ENCODE measurements around the gene CCL20.

The CCL20 gene

GRCh38 chr2:227864161-227864756, 50.6 kb downstream of the CCL20 start:
- H3K27me3 ChIP-seq (ENCODE audit: insufficient read depth, low read depth, severe bottlenecking) = peaks cover 27% of the 10 kb centered on the region
- no peak for TF ChIP-seq CTCF (IDR thresholded peaks at IDR 0.05; ENCODE audit: low read depth, low read length)
- H3K9me3 ChIP-seq (ENCODE audit: severe bottlenecking) = no peaks in the 10 kb centered on the region
- DNase-seq = no peak
- H3K36me3 ChIP-seq = no peaks in the 10 kb centered on the region
- no peak overlapping the region for H3K27ac ChIP-seq
- H3K4me3 ChIP-seq (ENCODE audit: low read depth, low read length) = no peak overlapping the region

- H3K27me3 ChIP-seq (ENCODE audit: insufficient read depth, low read depth, severe bottlenecking) = peaks cover 27% of the 10 kb centered on the region
- no peaks in the 10 kb centered on the region for H3K9me3 ChIP-seq (ENCODE audit: severe bottlenecking)
- no peaks in the 10 kb centered on the region for H3K36me3 ChIP-seq
- DNase-seq = no peak
- no peak overlapping the region for H3K4me3 ChIP-seq (ENCODE audit: low read depth, low read length)
- no peak overlapping the region for H3K27ac ChIP-seq
- TF ChIP-seq CTCF (IDR thresholded peaks at IDR 0.05; ENCODE audit: low read depth, low read length) = no peak
Measured at GRCh38 chr2:227865291-227865690, 51.6 kb downstream of the CCL20 start.
